Esophagus muscularis mucosa (tissue), 4 donors: ENCODE data around the gene ZFAND6.

Experiments used
- CTCF ChIP-seq, 3 experiments: fragments of 200-600 bp in 2 of 3; fragments of 450-650 bp in 1 of 3; sonication (generic) in 2 of 3; IDR thresholded peaks; one replicate each; pipeline ENCODE4 v1.5.1; 2017 to 2019; ENCODE audit warnings: antibody characterized with exemption in 3 of 3, mild to moderate bottlenecking in 2 of 3, moderate library complexity in 1 of 3
- EP300 ChIP-seq: sonication (generic); formaldehyde crosslinking; IDR thresholded peaks from one replicate; pipeline ENCODE4 v1.6.1; 2017; ENCODE audit warnings: antibody characterized with exemption
- POLR2A ChIP-seq: fragments of 450-650 bp; IDR thresholded peaks from one replicate; pipeline ENCODE4 v1.6.1; 2017; ENCODE audit warnings: antibody characterized with exemption, moderate library complexity, mild to moderate bottlenecking, low read depth
- POLR2AphosphoS5 ChIP-seq, 2 donors: sonication (generic); formaldehyde crosslinking; IDR thresholded peaks; one replicate each; pipeline ENCODE4 v1.6.1; 2017; ENCODE audit warnings: antibody characterized with exemption in 2 of 2

GRCh38 chr15:80071652-80072051 lies 12.2 kb downstream of the ZFAND6 start:
- no peak for TF ChIP-seq POLR2AphosphoS5 (IDR thresholded peaks at IDR 0.05)
- no peak for TF ChIP-seq CTCF (IDR thresholded peaks at IDR 0.05)
- no peak for TF ChIP-seq POLR2A
- TF ChIP-seq EP300, result no peak
